ENCODE data around the gene FGR.

The FGR gene

DNA sequence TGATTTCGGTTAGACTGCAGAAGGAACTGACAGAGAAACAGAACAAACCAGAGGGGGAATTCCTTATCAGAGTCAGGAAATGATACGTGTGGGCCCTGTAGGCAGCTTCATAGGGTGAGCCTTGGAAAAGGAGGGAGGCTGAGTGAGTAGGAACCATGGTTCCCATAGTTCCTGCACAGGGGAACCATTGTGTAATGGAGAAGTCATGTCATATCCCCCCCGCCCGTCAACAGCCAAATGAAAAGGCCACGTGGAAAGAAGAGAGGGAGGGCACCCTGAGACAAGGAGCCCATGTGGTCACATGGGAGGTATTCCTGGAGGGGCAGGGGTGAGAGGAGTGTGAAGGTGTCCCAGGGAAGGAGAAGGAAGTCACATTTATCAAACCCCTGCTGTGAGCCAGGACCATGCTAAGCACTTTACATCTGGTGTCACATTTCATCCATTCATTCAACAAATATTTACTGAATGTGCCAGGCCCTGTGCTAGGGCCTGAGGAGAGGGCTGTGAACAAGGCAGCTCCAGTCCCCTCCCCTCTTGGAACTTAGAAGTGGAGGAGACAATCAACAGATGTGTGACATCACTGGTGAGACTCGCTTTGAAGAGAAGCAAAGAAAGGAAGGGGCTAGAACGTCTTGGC is 15.7 kb upstream of the FGR start:
- no peak overlapping the region for H3K4me3 ChIP-seq (ENCODE audit: control insufficient read depth, low read depth, low read length)
- TF ChIP-seq, protein P1, sequence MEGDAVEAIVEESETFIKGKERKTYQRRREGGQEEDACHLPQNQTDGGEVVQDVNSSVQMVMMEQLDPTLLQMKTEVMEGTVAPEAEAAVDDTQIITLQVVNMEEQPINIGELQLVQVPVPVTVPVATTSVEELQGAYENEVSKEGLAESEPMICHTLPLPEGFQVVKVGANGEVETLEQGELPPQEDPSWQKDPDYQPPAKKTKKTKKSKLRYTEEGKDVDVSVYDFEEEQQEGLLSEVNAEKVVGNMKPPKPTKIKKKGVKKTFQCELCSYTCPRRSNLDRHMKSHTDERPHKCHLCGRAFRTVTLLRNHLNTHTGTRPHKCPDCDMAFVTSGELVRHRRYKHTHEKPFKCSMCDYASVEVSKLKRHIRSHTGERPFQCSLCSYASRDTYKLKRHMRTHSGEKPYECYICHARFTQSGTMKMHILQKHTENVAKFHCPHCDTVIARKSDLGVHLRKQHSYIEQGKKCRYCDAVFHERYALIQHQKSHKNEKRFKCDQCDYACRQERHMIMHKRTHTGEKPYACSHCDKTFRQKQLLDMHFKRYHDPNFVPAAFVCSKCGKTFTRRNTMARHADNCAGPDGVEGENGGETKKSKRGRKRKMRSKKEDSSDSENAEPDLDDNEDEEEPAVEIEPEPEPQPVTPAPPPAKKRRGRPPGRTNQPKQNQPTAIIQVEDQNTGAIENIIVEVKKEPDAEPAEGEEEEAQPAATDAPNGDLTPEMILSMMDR (IDR thresholded peaks at IDR 0.05; ENCODE audit: control insufficient read depth, insufficient read depth, low read depth, low read length, missing control alignments) = no peak
- no peak for DNase-seq (ENCODE audit: low read depth)

DNA sequence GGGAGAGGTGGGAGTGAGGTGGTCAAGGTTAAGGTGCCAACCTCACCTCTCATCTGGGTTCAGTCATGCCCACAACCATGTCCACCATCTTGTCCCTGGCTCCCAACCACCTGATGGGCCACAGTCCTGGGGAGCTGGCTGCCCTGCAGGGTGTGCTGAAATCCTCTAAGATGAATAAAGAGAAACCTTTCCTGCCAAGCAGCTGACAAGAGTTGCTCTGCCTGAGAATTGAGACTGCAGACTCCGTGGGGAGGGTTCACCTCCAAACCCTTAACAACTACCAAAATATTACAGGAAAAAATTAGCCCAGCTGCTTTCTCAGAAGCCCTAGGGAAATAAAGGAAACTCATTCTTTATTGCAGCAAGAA is 15.2 kb upstream of the FGR start:
- TF ChIP-seq, protein P1 (IDR thresholded peaks at IDR 0.05; ENCODE audit: control insufficient read depth, insufficient read depth, low read depth, low read length, missing control alignments) = no peak
- no peak overlapping the region for H3K4me3 ChIP-seq (ENCODE audit: control insufficient read depth, low read depth, low read length)
- no peak for DNase-seq (ENCODE audit: low read depth)

DNA sequence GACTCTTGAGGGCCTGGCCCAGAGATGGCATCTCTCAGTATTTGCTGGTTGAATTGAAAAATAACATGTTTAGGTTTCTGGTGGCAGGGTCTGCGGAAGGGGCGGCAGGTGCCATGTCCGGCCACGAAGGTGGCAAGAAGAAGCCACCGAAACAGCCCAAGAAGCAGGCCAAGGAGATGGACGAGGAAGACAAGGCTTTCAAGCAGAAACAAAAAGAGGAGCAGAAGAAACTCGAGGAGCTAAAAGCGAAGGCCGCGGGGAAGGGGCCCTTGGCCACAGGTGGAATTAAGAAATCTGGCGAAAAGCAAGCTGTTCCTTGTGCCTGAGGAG is 14.3 kb upstream of the FGR start:
- TF ChIP-seq, protein P1 (IDR thresholded peaks at IDR 0.05; ENCODE audit: control insufficient read depth, insufficient read depth, low read depth, low read length, missing control alignments) = no peak
- DNase-seq (ENCODE audit: low read depth) = no peak
- no peak overlapping the region for H3K4me3 ChIP-seq (ENCODE audit: control insufficient read depth, low read depth, low read length)

DNA sequence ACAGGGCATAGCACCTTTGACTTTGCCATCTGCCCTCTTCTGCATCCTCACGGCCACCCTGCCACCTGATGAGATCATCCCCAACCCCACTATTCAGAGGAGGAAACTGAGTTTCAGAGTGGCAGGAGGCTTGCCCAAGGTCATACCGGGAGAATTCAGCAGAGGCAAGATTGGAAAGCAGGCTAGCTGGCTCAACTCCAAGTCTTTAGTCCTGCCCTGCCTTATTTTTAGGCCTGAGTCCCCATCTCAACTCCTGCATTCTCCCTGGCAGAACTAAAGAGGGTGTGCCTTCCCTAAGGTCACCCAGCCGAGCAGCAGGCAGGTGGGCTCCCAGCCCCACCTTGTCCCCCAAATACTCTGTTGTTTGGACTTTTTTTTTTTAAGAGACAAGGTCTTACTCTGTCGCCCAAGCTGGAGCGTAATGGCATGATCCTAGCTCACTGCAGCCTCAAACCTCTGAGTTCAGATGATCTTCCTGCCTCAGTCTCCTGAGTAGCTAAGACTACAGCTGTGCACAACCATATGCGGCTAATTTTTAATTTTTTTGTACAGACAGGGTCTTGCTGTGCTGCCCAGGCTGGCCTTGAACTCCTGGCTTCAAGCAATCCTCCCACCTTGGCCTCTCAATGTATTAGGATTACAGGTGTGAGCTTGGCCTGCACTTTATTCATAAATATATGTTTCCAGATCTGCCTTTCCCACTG is 13.8 kb upstream of the FGR start:
- no peak for DNase-seq (ENCODE audit: low read depth)
- H3K4me3 ChIP-seq (ENCODE audit: control insufficient read depth, low read depth, low read length) = no peak overlapping the region
- TF ChIP-seq, protein P1 (IDR thresholded peaks at IDR 0.05; ENCODE audit: control insufficient read depth, insufficient read depth, low read depth, low read length, missing control alignments) = no peak

DNA sequence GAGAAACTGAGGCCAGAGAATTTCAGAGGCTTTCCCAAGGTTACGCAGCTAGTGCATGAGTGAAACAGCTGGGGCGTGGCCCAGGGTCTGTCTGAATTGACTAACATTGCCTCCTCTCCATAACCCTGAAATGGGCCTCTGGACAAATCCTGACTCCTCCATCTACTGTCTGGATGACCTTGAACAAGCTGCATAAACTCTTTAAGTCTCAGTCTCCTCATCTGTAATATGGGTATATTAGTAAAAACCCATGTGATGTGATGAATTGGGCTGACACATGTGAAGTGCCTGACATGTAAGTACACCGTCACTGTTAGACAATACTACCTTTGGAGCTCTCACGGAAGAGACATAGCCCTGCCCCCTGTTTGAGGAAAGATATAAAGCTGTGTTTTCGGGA is 12.3 kb upstream of the FGR start:
- H3K4me3 ChIP-seq (ENCODE audit: control insufficient read depth, low read depth, low read length) = no peak overlapping the region
- no peak for DNase-seq (ENCODE audit: low read depth)
- TF ChIP-seq, protein P1 (IDR thresholded peaks at IDR 0.05; ENCODE audit: control insufficient read depth, insufficient read depth, low read depth, low read length, missing control alignments) = no peak

DNA sequence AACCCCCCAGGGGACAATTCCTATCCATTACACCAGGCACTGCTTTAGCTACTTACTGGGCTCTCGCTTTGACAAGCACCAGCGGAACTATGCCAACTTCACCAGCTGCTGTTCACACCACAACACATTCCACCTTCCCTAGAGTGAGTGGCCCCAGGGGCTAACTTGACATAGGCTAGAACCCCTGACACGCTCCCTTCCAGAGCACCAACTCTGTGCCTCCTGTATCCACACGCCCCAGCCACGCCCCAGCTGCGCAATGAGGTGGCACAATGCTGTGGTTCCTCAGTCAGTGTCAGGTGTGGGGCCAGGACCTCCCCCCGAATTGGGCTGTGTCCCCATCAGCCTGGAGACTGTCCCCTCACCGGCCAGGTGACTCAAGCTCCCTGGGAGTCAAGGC is 11.7 kb upstream of the FGR start:
- DNase-seq (ENCODE audit: low read depth) = no peak
- TF ChIP-seq, protein P1 (IDR thresholded peaks at IDR 0.05; ENCODE audit: control insufficient read depth, insufficient read depth, low read depth, low read length, missing control alignments) = no peak
- H3K4me3 ChIP-seq (ENCODE audit: control insufficient read depth, low read depth, low read length) = no peak overlapping the region
